Measurements from ENCODE around the gene OLFM1. TPM values are rescaled to one million over a fixed set of nuclear protein-coding genes. Genes with fewer than 3 reads are reported as not detected.

The OLFM1 gene
- total RNA-seq, 1 experiment from 2014 or later, result 0.44 TPM

DNA sequence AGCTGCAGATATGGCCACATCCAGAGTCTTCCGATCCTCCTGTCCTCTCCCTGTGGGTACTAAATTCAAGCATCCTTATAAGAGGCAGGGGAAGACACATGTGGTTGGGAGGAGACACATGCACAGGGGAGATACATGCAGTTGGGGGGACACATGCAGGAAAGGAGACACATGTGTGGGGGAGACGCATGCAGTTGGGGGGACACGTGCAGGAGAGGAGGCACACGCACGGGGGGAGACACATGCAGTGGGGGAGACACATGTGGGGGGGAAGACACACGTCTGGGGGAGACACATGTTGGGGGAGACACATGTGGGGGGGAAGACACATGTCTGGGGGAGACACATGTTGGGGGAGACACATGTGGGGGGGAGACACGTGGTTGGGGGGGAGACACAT lies 21.2 kb upstream of the OLFM1 start:
- Histone ChIP-seq H4K20me1 (ENCODE audit: low read length) (no peaks in the 10 kb centered on the region), H3K4me2 (ENCODE audit: low read length) (no peak overlapping the region), H3K4me3 (ENCODE audit: low read length) (no peak overlapping the region), H3K27me3 (ENCODE audit: low read length) (no peaks in the 10 kb centered on the region), H3K4me1 (ENCODE audit: insufficient read depth, low read length) (no peaks in the 10 kb centered on the region), H3K36me3 (ENCODE audit: low read depth, low read length) (no peaks in the 10 kb centered on the region), H3K9ac (ENCODE audit: low read length) (no peak overlapping the region), H2AFZ (ENCODE audit: low read length) (no peak overlapping the region), H3K9me2 (replicated peaks; ENCODE audit: low read length) (no peaks in the 10 kb centered on the region), H3K79me2 (ENCODE audit: low read length) (no peaks in the 10 kb centered on the region), H3K9me3 (ENCODE audit: low read length) (no peaks in the 10 kb centered on the region), H3K27ac (ENCODE audit: low read length) (no peak overlapping the region), H3F3A (ENCODE audit: low read length, unreplicated experiment) (no peaks in the 10 kb centered on the region)
- ATAC-seq (no peak), DNase-seq (no peak)
- CTCF ChIA-PET, result no interaction called here
- POLR2A ChIA-PET (ENCODE audit: unreplicated experiment), result no interaction called here
- BruUV-seq (replicated peaks), result no TSS peak
- intact Hi-C loops (cut with micrococcal nuclease), result no loop called here
- no peak for TF ChIP-seq EZH2 (IDR thresholded peaks at IDR 0.05; ENCODE audit: low read length, unreplicated experiment)
- TF ChIP-seq, protein P1, sequence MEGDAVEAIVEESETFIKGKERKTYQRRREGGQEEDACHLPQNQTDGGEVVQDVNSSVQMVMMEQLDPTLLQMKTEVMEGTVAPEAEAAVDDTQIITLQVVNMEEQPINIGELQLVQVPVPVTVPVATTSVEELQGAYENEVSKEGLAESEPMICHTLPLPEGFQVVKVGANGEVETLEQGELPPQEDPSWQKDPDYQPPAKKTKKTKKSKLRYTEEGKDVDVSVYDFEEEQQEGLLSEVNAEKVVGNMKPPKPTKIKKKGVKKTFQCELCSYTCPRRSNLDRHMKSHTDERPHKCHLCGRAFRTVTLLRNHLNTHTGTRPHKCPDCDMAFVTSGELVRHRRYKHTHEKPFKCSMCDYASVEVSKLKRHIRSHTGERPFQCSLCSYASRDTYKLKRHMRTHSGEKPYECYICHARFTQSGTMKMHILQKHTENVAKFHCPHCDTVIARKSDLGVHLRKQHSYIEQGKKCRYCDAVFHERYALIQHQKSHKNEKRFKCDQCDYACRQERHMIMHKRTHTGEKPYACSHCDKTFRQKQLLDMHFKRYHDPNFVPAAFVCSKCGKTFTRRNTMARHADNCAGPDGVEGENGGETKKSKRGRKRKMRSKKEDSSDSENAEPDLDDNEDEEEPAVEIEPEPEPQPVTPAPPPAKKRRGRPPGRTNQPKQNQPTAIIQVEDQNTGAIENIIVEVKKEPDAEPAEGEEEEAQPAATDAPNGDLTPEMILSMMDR (conservative IDR thresholded peaks at IDR 0.05; ENCODE audit: low read depth, low read length), result no peak
- no peak for TF ChIP-seq EZH2phosphoT487 (IDR thresholded peaks at IDR 0.05; ENCODE audit: borderline replicate concordance, low read length)

DNA sequence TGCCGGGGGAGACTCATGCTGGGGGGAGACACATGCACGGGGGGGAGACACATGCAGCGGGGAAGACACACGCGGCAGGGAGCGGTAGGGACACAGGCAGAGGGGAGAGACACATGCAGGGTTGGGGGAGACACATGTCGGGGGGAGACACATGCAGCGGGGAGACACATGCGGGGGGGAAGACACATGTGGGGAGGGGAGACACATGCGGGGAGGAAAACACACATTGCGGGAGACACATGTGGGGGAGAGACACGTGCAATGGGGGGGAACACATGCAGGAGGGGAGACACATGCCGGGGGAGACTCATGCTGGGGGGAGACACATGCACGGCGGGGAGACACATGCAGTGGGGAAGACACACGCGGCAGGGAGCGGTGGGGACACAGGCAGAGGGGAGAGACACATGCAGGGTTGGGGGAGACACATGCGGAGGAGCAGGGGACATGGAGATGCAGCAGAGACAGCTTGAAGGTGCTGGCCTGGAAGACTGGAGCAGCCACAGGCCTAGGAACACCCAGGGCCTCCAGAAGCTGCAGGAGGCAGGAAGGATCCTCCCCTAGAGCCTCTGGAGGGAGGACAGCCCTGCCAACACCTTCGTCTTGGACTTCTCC lies 20.3 kb upstream of the OLFM1 start:
- no peak overlapping the region for H3K27ac ChIP-seq (ENCODE audit: low read length)
- no peak for ATAC-seq
- no peak overlapping the region for H3K9ac ChIP-seq (ENCODE audit: low read length)
- intact Hi-C loops (cut with micrococcal nuclease), result no loop called here
- ChIA-PET CTCF (no interaction called here), POLR2A (ENCODE audit: unreplicated experiment) (no interaction called here)
- no peak overlapping the region for H3K4me2 ChIP-seq (ENCODE audit: low read length)
- no peak overlapping the region for H3K4me3 ChIP-seq (ENCODE audit: low read length)
- no peaks in the 10 kb centered on the region for H3K4me1 ChIP-seq (ENCODE audit: insufficient read depth, low read length)
- H2AFZ ChIP-seq (ENCODE audit: low read length), result no peak overlapping the region
- no peak for DNase-seq
- no peaks in the 10 kb centered on the region for H3K27me3 ChIP-seq (ENCODE audit: low read length)
- H3K9me2 ChIP-seq (replicated peaks; ENCODE audit: low read length), result no peaks in the 10 kb centered on the region
- no TSS peak for BruUV-seq (replicated peaks)
- no peak for TF ChIP-seq EZH2phosphoT487 (IDR thresholded peaks at IDR 0.05; ENCODE audit: borderline replicate concordance, low read length)
- TF ChIP-seq, protein P1 (conservative IDR thresholded peaks at IDR 0.05; ENCODE audit: low read depth, low read length), result no peak
- TF ChIP-seq EZH2 (IDR thresholded peaks at IDR 0.05; ENCODE audit: low read length, unreplicated experiment), result no peak
- no peaks in the 10 kb centered on the region for H4K20me1 ChIP-seq (ENCODE audit: low read length)
- H3K36me3 ChIP-seq (ENCODE audit: low read depth, low read length), result no peaks in the 10 kb centered on the region
- no peaks in the 10 kb centered on the region for H3K79me2 ChIP-seq (ENCODE audit: low read length)
- H3F3A ChIP-seq (ENCODE audit: low read length, unreplicated experiment), result no peaks in the 10 kb centered on the region
- H3K9me3 ChIP-seq (ENCODE audit: low read length), result no peaks in the 10 kb centered on the region

DNA sequence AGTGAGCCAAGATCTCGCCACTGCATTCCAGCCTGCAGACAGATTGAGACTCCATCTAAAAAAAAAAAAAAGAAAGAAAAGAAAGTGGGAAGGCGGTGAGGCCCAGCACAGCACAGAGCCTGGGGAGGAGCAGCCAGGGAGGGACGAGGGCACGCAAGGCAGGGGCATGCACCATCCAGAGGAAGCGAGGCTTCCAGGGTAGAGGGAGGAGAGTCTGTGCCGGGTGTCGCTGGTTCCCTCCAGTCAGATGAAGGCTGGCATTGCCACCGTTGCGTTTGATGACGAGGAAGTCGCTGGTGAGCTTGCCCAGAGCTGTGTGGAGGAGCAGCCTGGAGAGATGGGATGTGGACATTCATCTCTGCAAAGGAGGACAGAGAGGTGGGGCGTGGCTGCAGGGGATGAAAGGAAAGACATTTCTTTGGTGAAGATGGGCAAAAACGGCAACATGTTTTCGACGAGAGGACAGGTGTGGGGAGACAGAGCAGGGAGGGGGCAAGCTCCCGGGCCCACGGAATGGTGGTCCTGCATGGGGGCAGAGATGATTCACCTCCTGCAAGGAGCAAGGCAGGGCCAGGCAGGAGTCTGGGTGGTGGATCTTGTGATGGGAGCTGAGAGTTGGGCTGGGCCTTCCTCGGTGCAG lies 18.6 kb upstream of the OLFM1 start:
- H3K9me3 ChIP-seq (ENCODE audit: low read length), result no peaks in the 10 kb centered on the region
- no TSS peak for BruUV-seq (replicated peaks)
- no peak for ATAC-seq
- DNase-seq, result no peak
- no peaks in the 10 kb centered on the region for H4K20me1 ChIP-seq (ENCODE audit: low read length)
- no peak overlapping the region for H3K9ac ChIP-seq (ENCODE audit: low read length)
- H3K79me2 ChIP-seq (ENCODE audit: low read length), result no peaks in the 10 kb centered on the region
- CTCF ChIA-PET, result no interaction called here
- H3K4me1 ChIP-seq (ENCODE audit: insufficient read depth, low read length), result no peaks in the 10 kb centered on the region
- no peak overlapping the region for H3K4me3 ChIP-seq (ENCODE audit: low read length)
- no peak overlapping the region for H2AFZ ChIP-seq (ENCODE audit: low read length)
- POLR2A ChIA-PET (ENCODE audit: unreplicated experiment), result no interaction called here
- H3K27me3 ChIP-seq (ENCODE audit: low read length), result no peaks in the 10 kb centered on the region
- TF ChIP-seq EZH2phosphoT487 (IDR thresholded peaks at IDR 0.05; ENCODE audit: borderline replicate concordance, low read length) (no peak), EZH2 (IDR thresholded peaks at IDR 0.05; ENCODE audit: low read length, unreplicated experiment) (no peak)
- TF ChIP-seq, protein P1 (conservative IDR thresholded peaks at IDR 0.05; ENCODE audit: low read depth, low read length), result no peak
- H3K36me3 ChIP-seq (ENCODE audit: low read depth, low read length), result no peaks in the 10 kb centered on the region
- no peaks in the 10 kb centered on the region for H3K9me2 ChIP-seq (replicated peaks; ENCODE audit: low read length)
- no peak overlapping the region for H3K27ac ChIP-seq (ENCODE audit: low read length)
- H3K4me2 ChIP-seq (ENCODE audit: low read length), result no peak overlapping the region
- intact Hi-C loops (cut with micrococcal nuclease), result no loop called here
- H3F3A ChIP-seq (ENCODE audit: low read length, unreplicated experiment), result no peaks in the 10 kb centered on the region

All from PC-3 (cell line).